ENCODE data around the gene ESF1.

The ESF1 gene

DNA sequence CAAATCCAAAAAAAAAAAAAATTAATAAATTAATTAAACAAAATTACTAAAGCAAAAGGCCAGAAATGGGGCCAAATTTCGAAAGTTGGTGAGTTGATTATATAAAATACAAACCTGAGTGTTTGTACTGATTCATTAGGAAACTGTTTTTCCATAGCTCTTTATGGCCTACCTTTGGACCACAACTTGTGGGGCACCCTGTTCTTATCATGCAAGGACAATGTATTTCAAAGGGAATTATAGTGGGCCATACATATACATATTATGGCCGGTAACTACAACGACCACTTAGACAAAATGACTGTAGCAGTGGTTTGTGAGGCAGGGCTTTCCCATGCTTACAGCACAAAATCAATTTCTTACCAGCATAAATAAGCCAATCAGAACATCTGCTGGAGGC, 69.5 kb downstream of the ESF1 start:
- TF ChIP-seq, protein P1, sequence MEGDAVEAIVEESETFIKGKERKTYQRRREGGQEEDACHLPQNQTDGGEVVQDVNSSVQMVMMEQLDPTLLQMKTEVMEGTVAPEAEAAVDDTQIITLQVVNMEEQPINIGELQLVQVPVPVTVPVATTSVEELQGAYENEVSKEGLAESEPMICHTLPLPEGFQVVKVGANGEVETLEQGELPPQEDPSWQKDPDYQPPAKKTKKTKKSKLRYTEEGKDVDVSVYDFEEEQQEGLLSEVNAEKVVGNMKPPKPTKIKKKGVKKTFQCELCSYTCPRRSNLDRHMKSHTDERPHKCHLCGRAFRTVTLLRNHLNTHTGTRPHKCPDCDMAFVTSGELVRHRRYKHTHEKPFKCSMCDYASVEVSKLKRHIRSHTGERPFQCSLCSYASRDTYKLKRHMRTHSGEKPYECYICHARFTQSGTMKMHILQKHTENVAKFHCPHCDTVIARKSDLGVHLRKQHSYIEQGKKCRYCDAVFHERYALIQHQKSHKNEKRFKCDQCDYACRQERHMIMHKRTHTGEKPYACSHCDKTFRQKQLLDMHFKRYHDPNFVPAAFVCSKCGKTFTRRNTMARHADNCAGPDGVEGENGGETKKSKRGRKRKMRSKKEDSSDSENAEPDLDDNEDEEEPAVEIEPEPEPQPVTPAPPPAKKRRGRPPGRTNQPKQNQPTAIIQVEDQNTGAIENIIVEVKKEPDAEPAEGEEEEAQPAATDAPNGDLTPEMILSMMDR (IDR thresholded peaks at IDR 0.05): no peak
- no peak for TF ChIP-seq ZFX (IDR thresholded peaks at IDR 0.05; ENCODE audit: borderline replicate concordance)
- H3K27ac ChIP-seq: no peak overlapping the region

DNA sequence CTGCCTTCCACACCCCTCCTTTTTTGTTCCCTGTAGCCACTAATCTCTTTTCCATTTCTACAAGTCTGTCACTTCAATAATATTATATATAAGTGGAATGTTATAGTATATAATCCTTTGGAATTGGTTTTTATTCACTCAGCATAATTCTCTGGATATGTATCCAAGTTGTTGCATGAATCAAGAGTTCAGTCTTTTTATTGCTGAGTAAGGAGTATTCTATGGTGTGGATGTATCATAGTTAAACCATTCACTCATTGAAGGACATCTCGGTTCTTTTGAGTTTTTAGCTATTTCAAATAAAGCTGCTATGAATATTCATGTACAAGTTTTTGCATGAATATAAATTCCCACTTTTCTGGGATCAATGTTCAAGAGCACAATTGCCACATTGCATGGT, 76.5 kb downstream of the ESF1 start:
- TF ChIP-seq, protein P1 (IDR thresholded peaks at IDR 0.05): no peak
- TF ChIP-seq ZFX (IDR thresholded peaks at IDR 0.05; ENCODE audit: borderline replicate concordance): no peak
- H3K27ac ChIP-seq: no peak overlapping the region

DNA sequence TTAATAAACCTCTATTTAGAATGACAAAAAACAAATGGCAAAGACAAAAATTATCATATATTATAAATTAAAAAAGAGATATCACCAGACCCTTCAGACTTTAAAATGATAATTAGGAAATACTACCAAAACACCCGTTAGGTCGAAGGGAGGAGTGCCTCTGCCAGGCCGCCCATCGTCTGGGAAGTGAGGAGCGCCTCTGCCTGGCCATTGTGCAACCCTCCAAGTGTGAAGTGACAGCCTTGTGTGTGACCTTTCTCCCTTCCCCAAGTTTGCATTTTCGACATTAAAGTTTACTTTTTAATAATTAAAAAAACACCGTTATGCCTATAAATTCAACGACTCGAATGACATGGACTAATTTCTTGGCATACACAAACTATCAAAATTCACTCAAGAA, 81.5 kb downstream of the ESF1 start:
- TF ChIP-seq, protein P1 (IDR thresholded peaks at IDR 0.05): no peak
- no peak for TF ChIP-seq ZFX (IDR thresholded peaks at IDR 0.05; ENCODE audit: borderline replicate concordance)
- H3K27ac ChIP-seq: no peak overlapping the region

DNA sequence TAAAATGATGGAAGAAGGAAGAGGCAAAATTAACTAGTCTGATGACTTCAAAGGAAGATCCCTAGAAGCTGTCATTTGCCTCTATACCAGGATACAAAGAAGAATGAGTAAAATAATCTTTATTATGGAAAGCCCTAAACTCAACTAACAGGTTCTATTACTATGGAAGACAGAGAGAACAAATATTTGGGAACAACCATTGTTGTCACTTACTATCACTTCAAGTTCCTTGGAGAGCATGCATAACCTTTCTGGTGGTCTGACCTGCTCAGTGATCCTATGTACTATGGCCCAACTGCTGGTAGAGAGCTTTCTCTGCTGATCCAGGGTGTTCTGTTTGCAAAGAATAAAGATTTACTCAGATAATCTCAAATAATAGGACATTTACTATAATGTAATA, 83.2 kb downstream of the ESF1 start:
- H3K27ac ChIP-seq: no peak overlapping the region
- TF ChIP-seq, protein P1 (IDR thresholded peaks at IDR 0.05): no peak
- TF ChIP-seq ZFX (IDR thresholded peaks at IDR 0.05; ENCODE audit: borderline replicate concordance): no peak

DNA sequence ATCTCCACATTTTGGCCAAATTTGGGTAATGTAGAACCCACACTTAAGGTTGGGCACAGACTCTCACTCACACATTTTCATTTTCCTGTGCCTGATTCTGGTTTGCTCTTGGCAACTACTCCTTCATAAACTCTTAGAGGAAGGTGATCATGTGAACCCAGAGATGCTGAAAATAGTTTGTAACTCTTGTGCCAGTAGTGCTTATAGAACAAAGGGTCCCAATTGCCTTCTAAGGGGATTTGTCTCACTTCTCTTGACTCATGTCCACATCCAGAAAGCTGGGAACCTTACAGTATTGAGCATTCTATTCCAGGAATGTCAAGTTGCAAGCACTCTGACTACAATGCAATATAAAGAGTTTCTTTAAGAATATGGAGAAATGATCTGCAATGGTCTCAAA, 84.0 kb downstream of the ESF1 start:
- TF ChIP-seq, protein P1 (IDR thresholded peaks at IDR 0.05): no peak
- TF ChIP-seq ZFX (IDR thresholded peaks at IDR 0.05; ENCODE audit: borderline replicate concordance): no peak
- no peak overlapping the region for H3K27ac ChIP-seq

DNA sequence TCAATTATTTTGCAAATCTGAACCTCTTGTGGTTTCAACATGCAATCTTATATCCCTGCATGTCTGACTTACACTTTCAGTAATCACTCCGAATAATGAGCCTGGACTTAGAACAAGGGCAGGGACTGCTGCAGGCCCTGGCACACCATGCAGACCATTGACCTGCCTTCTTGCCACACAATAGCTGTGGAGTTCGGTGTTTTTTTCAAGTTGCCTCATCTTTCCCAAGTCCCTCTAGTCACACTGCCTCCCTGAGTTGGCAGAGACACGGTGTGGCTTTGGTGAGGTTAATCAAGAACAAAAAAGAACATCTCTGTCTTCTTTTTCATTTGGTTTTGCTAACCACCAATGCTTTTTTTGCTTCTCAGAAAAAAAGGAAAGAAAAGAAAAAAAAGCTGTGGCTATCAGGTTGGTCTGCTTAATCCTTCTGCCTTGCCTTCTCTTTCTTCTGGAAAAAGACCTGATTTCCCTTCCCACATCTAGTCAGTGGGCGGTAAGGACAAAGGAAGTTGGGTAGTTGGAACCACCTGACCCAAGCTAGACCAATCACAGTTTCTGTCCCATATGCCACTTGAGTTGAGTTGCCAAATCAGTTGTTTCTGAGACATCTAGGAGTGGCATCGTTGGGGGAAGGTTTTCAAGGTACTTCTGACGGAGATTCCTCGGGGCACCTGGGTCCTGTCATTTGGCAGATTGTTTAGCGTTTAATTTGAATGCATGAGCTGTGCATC, 90.1 kb downstream of the ESF1 start:
- TF ChIP-seq, protein P1 (IDR thresholded peaks at IDR 0.05): no peak
- no peak for TF ChIP-seq ZFX (IDR thresholded peaks at IDR 0.05; ENCODE audit: borderline replicate concordance)
- H3K27ac ChIP-seq: no peak overlapping the region

DNA sequence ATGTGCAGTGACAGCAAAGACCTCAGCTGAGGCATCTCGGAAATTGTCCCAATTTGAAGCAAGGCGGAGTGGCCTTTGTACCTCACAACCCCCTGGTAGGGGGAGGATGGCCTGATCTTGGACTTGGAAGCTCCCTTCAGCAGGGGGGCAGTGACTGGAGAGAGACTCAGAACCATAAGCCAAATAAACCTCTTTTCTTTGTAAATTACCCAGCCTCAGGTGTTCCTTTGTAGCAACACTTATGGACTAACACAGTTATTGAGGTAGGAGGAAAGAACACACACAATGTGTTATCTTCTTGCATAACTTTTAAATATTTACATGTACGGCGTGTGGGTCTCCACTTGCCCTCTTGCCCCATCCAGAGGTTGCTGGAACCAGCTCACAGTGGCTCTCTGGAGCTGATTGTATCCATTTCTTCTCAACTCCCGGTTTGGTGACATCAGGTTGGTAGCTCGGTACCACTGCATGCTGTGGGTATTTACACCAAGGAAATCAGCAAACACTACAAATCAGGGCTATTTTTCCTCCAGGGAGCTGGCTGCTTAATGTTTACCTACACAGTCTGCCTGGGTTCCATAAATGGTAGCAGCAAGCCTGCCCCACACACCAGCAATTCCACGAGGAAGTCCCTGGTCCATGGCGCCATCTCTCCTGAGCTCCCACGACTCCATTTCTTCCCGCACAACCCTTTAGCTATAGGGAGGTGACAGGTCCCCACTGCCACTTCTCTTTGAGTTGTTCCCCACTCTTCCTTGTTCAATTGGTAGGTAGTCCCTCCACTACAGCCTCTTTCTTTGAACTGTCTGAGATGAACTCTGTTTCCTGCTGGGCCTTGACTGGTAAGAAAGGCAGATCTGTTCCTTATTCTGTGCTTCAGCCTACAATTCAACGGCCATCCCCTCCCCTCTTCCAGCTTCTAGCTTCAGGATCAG, 91.7 kb downstream of the ESF1 start:
- TF ChIP-seq, protein P1 (IDR thresholded peaks at IDR 0.05): no peak
- TF ChIP-seq ZFX (IDR thresholded peaks at IDR 0.05; ENCODE audit: borderline replicate concordance): no peak
- H3K27ac ChIP-seq: no peak overlapping the region
